ENCODE measurements around the gene STK32C.

STK32C gene

DNA sequence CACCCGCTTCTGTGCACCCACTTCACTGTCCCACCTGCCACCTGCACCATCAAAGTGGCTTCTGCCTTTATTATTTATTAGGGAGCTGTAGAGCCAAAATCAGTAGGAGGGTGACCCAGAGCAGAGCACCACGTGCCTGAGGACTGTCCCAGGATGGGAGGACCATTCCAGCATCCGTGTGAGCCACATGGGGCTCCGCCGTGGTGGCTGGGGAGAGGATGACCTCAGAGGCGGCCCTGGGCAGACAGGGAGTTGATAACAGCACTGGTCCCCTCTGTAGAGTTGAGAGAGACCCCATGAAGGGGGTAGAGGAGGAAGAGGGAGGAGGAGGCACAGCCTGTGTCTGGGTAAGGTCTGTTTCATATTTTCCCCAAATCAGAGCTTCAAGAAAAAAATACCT lies 129.7 kb downstream of the STK32C start:
- DNase-seq: no peak

DNA sequence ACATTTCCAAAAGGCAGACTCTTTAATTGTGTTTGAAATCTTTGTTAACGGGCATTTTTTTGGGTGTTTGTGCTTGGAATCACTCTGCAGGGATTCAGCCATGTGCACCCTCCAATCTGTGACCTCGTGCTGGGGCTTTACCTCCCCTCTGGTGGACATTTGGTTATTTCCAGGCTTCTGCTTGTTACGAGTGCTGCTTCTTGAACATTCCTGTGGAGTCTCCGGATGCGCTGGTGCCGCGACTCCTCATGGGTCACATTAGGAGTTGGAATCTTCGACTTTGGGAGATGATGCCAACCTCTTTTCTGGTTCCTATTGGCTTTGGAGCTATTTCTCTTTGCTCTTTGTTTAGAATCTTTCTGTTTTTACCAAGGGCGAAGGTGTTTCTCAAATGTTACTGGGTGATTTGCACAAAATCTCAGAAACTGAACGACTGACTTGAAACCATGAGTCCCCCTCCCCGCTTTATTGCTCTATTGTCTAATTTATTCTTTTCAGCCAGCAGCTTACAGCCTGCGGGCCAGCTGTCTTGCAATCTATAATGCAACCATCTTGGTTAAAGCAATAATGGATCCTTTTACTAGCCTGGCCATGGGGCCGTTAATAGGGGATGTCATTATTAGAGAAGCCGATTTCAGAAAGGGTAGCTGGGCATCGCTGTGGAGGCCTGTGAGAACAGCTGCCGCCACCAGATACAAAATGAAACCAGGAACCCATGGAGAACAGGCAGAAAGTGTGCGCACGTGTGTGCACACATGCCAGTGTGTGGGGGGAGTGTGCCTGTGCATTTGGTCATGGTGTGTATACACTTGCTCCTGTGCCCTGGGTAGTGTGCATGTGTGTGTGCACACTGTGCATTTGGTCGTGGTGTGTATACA lies 130.9 kb downstream of the STK32C start:
- DNase-seq: no peak

DNA sequence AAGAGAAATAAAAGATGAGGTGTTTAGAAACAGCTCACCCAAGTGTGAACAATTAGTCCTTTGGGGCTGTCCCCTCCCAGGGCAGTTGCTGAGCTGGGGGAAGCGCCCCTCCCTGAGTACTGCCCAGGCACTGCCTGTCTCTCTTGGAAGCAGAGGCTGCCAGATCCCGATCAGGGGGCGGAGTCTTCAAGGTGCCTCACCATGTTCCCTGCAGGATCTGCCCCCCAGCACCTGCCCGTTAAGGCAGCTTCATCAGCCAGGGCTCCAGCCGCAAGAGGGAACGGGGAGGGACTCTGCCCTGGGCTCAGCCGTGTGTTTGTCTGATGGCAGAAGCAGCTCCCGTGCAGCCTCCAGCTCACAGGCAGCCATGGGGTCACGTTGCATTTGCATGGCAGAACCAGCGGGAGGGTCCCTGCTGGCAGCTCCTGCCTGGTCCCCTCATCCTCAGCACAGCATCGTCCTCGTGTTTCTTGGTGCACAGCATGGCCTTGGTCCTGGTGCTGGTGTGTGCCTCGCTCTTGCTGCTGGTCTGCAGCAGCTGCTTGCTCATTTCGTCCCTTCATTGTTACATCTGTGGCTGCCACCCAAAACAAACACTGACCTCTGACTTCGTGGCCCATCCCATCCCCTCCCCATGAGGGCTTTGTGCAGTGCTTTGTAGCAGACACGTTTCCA lies 131.7 kb downstream of the STK32C start:
- DNase-seq: no peak

DNA sequence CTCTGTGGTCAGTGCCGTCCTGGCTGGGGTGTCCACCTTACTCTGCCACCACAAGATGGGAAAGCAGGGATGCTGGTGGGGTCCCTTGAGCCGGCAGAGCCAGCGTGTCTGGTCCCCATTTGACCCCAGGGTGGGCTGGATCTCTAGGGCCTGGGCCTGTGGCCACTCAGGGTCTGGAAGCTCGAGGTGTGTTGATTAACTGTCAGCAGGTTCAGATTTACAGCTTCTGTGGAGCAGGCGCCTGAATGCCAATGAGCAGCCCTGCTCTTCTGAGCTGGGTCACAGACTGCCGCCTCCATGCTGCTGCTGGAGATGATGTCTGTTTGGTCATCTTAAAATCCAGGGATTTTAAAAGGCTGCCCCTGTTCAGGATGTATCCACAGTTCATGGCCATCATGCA lies 132.3 kb downstream of the STK32C start:
- no peak for DNase-seq

DNA sequence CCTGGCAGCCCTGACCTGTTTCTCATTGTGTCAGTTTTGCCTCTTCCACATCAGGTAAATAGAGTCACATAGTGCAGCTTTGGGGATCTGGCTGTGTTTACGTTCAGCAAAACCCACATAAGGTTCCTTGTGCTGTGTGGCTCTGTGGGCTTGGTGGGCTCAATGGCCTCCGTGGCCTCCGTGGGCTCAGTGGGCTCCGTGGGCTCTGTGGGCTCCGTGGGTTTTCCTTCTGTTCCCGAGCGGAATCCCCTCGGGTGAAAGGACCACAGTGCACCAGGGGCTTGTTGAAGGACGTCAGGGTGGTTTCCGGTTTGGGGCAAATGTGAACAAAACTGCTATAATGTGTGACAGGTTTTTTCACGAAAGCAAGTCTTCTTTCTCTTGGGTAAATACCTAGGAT lies 133.5 kb downstream of the STK32C start:
- no peak for DNase-seq

DNA sequence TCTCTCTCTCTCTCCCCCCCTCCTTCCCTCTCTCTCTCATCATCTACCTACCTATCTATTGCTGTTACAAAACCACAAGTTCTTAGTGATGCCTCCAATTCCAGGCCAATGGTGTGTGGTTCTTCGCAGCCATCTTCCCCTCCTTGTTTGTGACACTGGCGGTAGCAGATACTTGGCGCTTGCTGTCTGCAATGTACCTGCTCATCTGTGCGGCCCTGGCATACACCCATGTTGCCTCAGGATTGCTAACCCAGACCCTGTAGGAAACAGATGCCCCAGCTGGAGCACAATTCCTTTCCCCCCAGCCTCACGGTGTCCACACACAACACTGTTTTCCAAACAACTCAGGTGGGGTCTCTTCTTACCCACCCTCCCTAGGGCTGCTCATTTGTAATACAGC lies 134.6 kb downstream of the STK32C start:
- no peak for DNase-seq

DNA sequence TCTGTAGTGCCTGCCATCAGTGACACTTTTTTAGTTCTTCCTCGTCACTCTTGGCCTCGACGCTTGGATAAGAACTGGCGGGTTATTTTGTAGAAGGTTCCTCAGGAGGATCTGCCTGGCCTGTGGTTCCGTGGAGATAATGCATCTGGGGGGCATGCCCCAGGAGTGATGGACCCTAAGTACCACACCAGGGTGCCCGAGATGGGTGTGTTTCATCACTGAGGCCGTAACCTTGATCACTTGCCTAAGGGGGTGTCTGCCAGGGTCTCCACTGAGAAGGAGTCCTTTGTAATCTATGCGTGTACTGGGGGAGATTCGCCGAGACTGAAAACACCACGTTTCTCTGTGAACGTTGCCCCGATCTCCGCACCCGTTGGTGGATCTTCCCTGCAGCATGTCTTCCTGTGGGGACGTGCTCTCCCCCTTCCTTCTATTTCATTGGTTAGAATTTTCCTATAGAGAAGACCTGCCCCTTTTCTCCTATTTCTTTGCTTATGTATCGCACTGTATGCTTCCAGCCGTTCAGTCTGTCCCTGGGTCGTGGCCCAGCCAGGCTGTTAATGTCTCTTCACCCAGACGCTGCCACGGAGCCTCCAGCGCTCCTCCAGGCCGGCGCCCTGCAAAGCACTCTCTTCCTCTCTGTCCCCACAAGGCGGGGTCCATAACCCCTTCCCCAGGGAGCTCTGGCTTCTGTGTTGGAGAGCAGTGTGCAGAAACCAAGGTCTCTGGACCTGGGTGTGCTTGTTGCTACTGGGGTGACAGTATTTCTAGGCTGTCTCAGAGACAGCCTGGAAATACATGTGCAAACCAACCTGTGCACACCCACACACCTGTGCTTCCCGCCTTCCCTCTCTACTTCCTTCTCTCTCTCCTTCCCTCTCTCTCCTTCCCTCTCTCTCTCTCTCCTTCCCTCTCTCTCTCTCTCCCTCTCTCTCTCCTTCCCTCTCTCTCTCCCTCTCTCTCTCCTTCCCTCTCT lies 135.4 kb downstream of the STK32C start:
- DNase-seq: no peak

DNA sequence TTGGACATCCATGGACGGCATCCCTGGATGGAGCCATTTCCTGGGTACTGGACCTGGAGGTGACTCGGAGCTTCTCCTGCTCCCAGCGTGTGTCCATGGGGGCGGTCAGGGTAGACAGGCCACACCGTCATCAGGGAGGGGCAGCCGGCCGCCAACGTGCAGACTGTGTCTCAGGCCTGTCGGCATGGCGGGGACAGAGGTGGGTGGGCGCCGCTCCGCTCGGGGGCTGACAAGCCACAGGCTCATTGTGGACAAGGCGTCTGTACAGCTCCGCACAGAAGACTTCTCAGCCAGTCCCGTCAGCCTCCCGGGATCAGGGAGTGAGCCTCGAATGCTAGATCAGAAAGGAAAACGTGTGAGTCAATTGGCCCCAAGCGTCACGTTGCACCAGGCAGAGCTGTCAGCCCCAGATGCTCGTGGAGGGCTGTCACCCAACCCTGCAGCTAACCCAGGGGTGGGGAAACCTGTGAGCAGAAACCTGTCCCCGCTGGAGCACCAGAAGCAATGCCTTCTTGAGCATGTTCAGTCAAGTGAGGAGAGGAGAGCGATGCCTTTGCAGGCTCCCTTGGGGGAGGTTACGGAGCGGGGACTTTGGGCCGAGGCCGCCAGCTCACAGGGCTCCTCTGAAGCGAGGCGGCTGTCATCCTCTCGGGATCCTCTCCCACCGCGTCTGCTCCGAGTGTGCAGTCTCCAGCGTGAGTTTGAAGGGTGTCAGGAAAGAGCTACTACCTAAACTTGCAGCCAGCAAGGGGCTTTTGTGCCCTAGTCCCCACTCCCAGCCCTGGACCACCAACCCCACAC lies 137.0 kb downstream of the STK32C start:
- DNase-seq: no peak

DNA sequence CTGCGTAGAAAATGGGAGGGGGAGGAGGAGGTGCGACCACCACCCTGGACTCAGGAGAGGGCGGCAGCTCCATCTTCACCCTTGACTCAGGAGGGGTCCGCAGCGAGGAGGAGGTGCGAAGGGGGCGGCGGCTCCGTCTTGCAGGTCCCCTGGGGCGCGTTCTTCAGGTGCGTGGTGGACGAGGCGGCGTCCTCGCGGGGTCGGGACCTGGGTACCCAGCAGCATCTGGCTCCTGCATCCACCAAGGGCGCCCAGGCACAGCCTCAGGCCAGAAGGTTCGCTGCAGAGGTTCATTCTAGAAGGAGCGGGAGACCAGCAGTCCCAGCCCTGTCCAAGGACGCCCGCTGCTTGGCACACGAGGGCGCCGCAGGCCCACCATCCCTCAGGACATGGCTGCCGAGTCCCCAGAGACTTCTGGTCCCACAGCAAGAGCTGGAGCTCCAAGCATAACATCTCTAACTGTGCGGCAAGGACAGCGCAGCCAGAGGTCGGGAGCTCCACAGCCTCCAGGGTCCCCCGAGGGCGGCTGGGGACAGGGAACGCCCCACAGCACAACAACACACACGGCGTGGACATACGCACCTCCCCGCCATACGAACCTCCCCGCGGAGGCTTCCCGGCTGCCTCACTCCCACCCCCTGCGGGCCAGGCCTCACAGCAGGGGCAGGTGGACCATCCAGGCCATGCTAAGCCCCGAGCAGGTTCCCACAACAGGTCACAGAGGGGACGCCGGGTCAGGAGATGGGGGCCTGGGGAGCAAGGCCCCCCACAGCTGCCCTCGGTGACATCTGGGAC lies 137.8 kb downstream of the STK32C start:
- DNase-seq: no peak

DNA sequence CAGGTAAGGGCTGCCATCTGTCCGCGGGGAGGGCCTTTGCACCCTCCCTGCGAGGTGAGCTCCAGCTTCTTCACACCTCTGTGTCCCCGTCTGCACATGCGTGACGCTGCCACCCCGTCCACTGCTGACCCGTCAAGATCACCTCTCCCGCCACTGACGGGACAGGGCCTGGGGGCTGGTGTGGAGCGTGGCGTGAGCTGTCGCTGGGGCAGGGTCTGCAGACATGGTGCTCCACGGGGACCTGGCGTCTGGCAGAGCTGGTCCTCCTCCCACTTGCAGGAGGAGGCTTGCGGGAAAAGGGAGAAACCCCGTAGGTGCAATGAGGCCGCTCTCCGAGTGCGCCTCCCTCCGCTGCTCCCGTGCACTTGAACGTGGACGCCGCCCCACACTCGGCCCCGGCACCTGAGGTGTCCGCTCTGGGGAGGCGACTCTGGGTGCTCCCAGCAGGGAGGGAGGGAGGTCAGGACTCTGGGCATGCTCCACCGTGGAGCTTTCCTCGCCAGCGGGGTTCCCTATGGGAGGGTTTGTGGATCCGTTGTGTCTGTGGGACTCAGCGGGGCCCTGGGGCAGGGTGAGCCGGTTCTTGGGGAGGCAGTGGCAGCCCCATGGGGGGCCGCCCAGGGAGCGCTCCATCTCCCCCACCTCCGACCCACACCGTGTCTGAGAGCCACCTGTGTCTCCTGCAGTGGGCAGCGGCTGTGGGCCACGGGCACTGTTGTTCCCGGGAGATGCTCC lies 138.6 kb downstream of the STK32C start:
- DNase-seq: no peak

DNA sequence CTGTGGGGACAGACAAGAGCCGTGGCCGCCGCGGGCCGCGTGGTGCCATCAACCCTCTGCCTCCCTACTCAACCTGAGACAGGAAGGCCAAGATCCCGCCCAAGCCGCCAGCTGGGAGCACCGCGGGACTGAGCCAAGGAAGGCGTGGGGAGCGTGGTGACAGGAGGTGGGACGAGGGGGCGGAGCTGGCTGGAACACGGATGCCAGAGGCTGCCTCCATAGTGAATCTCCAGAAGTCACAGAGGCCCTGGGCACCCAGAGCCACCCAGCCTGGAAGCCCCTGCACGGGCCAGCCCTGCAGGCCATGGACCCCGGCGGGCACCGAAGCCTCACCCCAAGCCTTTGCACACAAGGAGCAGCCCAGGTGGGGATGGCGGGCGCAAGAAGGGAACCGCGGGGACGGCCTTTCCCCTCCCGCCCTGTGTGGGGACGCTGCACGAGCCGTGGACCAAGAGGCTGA lies 139.1 kb downstream of the STK32C start:
- no peak for DNase-seq

DNA sequence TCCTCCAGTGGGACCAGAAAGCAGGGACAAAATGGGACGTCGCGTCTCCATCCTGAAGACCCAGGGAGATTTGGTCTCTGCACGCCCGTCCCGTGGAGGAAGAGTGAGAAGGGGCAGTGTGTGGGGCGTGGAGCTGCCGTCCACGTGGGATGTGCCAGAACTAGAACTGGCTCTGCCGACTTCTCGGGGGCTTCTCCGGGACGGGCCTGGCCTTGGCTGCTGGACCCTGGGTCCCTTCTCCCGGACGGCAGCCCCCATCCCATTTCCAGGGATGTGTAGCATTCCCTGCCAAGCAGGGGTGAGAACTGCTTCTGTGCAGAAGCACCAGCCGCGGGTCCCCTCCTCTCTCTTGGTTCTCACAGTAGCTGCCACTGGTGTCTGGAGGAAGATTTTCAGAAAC lies 139.8 kb downstream of the STK32C start:
- no peak for DNase-seq

DNA sequence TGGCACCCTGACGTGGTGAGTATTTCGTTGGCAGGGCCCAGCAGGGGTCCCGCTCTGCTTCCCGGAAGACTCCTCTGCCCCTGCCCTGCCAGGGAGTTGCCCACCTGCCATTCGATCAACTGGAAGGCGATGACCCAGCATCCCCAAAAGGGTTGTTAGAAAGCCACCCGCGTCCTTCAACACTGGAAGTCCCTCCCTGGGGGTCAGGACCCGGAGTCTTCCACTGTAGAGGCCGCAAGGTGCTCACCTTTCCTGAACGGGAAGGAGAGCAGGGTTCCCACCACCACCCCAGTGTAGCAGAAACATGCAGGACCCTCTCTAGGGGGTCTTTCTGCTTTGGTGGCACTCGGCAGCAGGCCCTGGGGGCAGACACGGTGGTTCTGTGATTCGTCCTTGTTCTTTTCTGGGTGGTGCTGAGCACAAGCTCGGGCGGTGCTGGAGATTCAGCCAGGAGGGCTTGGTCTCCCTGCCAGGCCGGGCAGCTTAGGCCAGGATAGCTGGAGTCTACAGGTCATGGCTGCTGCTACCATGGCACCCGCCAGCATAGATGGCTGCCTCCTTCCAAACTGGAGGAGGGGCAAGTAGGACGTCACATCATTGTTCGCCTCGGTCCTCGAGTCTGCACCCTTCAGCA lies 140.6 kb downstream of the STK32C start:
- DNase-seq: no peak

DNA sequence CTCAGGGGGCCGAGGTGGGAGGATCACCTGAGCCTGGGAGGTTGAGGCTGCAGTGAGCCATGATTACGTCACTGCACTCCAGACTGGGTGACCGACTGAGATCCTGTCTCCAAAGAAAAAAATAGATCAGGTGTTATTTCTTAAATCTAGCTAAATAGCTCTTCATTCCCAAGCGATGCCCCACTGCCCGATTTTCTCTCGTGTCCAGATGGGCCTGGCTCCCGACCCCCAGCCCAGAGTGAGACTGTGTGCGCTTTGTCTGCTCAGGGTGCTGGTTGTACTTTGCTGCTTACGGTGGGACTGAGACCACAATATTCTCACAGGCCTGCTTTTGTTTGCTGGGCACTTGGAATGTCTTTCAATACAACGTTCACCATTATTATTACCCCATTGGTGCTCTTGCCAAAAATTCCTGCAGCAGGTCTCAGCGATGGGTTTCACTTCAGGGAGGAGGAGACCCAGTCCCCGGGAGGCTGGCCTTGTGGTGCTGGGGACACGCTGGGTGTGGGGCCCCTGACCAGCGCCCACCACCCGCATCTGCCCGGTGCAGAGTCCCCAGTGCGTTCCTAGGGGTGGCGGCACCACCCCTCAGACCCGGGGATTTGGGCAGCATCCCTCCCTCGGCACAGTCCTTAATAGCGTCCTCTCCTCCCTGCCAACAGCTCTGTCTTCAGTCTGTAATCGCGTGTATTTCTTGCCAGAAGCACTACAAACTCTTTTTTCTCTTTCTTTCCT lies 141.4 kb downstream of the STK32C start:
- DNase-seq: no peak

DNA sequence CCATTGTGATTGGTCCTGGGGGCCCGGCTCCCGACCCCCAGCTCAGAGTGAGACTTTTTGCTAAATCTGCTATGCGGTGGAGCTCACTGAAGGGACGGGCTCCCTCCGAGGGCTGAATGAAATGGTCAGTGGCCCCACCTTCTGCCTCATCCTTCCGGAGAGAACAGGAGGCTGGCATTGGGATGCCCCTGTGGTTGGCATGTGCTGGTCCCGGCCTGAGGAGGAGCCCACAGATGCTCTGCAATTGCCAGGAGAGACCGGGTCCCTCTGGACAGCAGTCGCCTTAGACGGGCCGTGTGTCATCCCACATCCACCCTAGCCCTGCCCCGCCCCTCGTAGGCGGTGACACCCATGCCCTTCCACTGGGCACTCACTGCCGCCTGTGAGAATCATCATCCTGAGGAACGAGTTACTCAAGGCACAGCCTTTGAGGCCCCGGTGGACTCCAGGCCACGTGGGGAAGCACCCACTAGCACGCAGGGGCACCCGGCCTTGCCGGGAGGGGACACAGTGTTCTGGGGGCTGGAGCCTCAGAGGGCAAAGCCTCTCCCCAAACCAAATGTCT lies 142.3 kb downstream of the STK32C start:
- DNase-seq: no peak

DNA sequence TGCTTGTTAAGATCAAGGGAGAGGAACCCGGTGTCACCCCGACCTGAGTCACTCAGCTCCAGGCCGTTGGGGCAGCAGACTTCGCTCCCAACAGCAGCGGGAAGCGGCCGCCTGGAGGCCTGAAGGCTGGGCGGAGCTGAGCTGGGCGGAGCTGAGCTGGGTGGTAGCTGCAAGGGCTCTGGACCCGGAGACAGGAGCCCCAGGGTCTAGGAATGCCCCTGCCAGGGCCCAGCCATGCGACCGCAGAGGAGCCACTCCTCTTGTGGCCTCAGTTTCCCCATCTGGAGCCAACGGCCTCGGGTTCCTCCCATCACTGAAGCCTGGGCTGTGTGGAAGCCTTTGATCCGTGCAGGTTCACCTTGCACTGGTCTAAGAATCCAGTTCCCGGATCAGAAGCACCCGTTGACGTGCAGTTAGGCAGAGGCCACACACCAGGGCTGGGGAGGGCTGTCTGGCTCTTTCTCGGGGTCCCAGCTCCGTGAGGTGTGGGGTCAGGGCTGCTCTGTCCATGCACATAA lies 142.9 kb downstream of the STK32C start:
- DNase-seq: no peak

DNA sequence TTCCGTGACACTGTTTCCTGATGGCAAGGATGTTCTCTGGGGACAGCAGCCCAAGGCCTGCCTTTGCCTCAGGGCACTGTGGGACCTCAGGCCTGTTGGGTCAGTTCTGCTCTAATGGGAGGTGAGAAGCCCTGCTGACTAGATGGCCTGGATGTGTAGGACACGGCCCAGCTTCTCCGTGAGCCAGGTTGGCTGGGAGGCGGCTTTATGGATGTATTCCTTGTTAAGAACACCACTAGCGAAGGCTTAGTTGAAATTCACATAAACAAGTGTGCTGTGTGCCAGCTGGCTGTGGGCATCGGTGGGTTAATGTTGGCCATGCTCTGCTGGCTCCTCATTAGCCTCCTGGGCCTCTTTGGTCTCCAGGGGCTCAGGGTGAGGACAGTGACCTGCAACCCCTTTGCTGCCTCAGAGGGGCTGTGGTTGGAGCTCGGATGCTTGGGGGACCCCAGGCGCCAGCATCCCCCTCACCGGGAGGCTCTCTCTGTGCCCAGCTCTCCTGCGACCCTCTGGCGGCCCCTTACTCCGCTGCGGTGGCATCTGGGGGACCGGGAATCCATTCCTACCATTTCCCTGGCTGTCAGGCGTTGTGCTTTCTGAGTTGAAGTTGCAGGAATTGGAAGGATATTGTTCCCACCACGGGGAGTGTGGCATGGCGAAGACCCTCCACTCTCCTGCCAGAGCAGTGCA lies 143.8 kb downstream of the STK32C start:
- no peak for DNase-seq

DNA sequence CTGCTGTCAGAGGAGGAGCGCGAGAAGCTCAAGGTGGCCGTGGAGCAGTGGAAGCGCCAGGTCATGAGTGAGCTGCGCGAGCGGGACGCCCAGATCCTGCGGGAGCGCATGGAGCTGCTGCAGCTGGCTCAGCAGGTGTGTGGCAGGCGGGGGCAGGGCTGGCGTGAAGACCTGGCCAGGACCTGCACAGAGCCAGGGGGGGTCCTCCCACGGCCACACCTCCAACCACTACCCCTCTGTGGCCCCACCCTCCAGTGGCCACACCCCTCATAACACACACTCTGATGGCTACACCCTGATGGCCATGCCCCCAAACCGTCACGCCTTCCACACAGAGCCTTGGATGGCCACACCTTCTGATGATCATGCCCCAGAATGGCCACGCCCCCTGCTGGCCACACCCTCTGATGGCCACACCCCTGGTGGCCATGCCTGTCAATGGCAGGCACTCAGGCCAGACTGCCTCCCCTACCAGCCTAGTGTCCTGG lies 144.4 kb downstream of the STK32C start:
- no peak for DNase-seq

Data from activated T-cell treated with anti-CD3 and anti-CD28 coated beads for 4 hours (primary cell).